Esophagus squamous epithelium (tissue), 4 donors: ENCODE data around the gene ZNF181.

Source experiments
- CTCF ChIP-seq, 6 experiments: fragments of 450-650 bp in 4 of 6; fragments of 200-600 bp in 2 of 6; sonication (generic) in 2 of 6; IDR thresholded peaks; one replicate each; pipeline ENCODE4 v1.5.1; 2016 to 2019; ENCODE audit warnings: antibody characterized with exemption in 6 of 6, mild to moderate bottlenecking in 4 of 6, moderate library complexity in 4 of 6
- POLR2A ChIP-seq, 4 donors: fragments of 450-650 bp; IDR thresholded peaks; one replicate each; pipeline ENCODE4 v1.6.1; 2017; ENCODE audit warnings: antibody characterized with exemption in 4 of 4, mild to moderate bottlenecking in 4 of 4, moderate library complexity in 3 of 4

- TF ChIP-seq CTCF (IDR thresholded peaks at IDR 0.05) (no peak), POLR2A (IDR thresholded peaks at IDR 0.05) (no peak)
Observed at GRCh38 chr19:34786236-34786635, 52.2 kb downstream of the ZNF181 start.
